HG03097 (cell line): Measurements from ENCODE around the gene FBXO46.
"Not testable (repeated sequence)": the region's sequence is repeated elsewhere in the genome, so short reads cannot be mapped to it uniquely, and the experiment has no call there.

Source experiments
- ATAC-seq: cut with Tn5 transposase; IDR thresholded peaks from one replicate; pipeline ENCODE4 v1.9.1; 2021; ENCODE audit not compliant: unreplicated experiment, low FRiP score

The FBXO46 gene

DNA sequence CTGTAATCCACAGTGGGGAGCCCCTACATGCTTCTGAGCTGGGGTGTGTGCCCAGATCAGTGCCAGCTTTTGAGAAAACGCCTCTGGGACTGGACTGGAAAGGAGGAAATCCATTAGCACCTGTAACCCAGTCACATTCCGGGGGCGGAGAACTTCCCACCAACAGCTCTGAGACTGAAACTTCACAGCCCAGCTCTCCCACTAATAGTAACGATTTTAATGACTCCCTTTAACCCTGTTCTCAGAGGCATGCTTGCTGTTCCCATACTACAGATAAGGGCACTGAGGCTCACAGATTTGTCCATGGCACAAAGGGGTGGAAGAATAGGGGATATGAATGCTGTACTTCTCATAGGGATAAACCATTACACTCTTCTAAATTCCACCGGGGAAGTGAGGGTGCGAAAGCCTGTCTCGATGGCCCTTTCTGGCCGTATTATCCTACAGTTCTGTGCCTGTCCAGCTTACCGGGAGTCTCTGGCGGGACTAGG lies 851 bp downstream of the FBXO46 start:
- no peak for ATAC-seq

DNA sequence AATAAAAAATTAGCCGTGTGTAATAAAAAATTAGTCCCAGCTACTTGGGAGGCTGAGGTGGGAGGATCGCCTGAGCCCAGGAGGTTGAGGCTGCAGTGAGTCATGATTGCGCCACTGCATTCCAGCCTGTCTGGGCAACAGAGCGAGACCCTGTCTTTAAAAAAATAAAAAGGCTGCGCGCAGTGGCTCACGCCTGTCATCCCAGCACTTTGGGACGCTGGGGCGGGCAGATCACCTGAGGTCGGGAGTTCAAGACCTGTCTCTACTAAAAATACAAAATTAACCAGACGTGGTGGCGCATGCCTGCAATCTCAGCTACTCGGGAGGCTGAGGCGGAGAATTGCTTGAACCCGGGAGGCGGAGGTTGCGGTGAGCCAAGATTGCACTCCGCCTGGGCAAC lies 2.0 kb downstream of the FBXO46 start:
- not testable (repeated sequence) for ATAC-seq

DNA sequence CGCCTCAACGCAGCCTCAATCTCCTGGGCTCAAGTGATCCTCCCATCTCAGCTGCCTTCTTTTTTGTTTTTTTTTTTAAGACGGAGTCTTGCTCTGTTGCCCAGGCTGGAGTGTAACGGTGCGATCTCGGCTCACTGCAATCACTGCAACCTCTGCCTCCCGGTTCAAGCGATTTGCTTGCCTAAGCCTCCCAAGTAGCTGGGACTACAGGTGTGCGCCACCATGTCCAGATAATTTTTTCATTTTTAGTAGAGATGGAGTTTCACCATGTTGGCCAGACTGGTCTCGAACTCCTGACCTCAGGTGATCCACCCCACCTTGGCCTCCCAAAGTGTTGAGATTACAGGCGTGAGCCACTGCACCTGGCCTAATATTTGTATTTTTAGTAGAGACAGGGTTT lies 10.6 kb downstream of the FBXO46 start:
- ATAC-seq: not testable (repeated sequence)

DNA sequence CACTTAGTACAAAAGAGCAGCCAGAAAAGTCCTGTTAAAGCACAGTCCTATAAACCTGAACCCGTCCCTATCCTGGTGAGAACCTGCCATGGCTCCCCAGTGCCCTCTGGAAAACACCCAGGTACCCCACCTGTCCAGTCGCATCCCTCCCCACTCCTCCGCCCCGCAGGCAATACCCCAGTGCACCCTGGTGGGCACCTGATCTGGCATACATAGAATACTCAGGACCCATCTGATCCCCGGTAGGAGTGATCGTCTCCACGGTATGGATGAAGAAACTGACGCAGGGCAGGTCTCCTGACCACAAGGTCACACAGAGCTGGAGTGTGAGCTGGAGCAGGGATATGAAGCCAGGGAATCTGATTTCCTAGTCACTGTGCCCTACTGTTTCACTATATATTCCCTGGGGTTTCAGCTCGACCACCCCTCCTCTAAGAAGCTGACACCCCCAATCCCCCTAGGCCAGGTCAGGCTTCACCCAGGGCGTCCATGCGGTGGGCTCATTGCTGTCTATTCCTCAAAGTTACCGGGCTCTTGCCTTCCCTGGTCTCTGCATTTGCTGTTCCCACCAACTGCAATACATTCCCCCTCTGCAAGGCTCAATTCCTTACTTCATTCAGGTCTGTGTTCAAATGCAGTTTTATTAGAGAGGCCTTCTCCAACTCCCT lies 12.6 kb downstream of the FBXO46 start:
- ATAC-seq: no peak

DNA sequence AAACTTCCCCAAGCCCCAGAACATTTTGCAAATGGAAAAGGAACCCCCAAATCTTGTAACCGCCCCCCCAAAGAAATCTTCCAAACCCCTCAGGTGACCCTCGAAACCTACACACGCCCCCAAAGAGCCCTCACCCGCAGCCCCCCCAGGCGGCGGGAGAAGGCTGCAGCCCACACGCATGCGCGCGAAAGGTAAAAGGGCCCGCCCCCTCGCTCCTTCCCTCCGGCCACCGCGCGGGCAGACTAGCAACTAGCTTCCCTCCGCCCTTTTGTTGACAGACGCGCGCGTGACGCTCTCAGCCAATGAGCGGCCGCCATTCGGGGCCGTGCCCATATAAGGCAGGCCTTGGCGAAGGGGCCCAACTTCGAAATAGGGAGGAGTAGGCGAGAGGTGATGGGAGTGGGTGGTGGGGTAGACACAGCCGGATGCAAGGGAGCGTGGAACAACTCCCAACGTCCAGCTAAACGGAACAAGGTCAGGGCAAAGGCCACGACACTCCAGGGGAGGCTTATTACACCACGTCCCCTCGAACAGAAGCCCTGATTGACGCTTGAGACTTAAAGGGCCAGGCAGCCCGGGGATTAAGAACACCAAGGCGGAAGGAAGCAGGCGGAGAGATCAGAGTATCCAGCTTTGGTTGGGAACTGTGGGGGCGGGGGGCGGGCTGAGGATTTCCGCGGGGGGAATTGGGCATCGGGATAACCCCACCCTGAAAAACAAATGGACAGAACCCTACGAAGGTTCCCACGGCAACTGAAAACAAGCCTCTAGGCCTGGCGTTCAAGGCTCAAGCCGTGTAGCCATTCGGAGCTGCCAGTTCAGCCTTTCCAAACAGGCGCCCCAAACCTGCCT lies 13.3 kb downstream of the FBXO46 start:
- peak; percentile 93 for ATAC-seq

DNA sequence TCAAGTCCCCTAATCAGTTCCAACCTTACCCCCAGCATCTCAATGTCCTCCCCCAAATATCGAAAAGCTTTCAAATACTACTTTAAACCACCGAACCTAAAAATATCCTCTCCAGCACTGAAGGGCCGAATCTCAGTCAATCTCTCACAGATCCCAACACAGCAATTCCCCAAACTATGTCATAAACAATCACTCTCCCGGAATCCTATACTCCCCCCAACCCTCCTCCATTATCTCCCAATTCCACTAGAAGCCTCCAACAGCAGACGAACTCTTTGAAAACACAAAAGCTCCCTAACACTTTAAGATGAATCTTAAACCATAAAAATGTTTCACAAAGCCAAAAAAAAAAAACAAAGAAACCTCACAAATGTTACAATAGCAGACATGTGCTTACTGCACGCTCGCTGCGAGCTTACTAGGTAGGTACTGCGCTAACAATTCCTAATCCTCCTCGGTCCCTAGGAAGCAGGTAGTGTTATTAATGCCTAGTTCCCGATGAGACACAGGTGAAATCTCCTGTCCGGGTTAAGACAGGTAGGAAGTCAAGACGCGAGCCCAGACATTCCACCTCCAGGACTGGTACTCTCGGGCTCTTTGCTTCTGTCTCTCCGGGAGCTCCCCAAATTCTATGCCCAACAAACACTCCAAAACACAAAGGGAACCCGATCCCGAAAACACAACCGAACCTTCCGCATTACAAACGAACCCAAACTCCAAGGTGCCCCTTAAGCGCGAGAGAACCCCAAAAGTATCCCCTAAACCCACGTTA lies 14.2 kb downstream of the FBXO46 start:
- ATAC-seq: no peak

DNA sequence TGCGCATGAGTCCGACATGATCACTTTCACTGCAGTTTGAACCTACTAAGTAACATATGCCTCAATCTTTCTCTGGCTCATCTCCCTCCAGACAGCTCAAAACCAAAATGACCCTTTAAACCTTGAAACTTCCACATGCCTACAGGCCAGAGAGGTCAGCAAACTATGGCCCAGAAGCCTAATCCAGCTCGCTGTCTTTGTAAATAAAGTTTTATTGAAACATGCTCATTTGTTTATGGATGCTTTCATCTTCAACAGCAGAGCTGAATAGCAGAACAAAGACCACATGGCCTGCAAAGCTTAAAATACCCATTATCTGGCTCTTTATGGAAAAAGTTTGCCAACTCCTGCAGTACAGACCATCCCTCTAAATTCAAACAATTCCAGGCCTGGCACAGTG lies 15.6 kb downstream of the FBXO46 start:
- no peak for ATAC-seq

DNA sequence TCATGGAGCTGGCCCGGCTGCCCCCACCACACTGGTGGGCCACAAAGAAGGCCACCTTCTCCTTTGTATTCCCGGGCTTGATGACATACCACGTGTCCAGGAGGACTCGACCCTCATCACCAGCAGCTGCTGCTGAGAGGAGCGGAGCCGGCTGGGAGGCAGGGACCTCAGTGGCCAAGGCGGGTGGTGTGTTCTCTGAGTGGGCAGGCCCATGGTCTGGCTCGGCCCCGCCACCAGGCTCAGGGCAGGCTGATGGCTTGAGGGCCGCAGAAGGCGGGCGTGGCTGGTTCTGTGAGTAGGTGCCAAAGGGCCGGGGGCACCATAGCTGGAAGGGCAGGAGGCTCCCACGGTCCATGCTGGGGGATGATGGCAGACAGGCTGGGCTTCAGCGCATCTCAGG lies 17.6 kb downstream of the FBXO46 start:
- ATAC-seq: no peak

DNA sequence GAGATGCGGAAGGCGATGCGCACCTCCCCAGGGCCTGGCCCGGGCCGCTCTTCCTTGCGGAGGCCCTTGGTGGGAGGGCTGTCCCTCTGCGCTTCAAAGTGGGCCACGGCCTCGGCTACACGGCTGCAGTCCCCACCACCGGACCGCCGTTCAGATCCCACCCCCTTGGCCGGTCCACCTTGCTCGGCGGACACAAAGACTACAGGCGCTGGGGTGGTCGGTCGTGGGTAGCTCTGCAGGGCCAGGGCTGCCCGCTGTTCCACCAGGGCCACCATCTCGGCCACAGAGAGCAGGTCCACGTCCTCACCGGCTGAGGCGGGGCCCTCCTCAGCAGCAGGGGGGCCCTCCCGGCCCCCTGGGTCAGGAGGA lies 18.0 kb downstream of the FBXO46 start:
- ATAC-seq: no peak

DNA sequence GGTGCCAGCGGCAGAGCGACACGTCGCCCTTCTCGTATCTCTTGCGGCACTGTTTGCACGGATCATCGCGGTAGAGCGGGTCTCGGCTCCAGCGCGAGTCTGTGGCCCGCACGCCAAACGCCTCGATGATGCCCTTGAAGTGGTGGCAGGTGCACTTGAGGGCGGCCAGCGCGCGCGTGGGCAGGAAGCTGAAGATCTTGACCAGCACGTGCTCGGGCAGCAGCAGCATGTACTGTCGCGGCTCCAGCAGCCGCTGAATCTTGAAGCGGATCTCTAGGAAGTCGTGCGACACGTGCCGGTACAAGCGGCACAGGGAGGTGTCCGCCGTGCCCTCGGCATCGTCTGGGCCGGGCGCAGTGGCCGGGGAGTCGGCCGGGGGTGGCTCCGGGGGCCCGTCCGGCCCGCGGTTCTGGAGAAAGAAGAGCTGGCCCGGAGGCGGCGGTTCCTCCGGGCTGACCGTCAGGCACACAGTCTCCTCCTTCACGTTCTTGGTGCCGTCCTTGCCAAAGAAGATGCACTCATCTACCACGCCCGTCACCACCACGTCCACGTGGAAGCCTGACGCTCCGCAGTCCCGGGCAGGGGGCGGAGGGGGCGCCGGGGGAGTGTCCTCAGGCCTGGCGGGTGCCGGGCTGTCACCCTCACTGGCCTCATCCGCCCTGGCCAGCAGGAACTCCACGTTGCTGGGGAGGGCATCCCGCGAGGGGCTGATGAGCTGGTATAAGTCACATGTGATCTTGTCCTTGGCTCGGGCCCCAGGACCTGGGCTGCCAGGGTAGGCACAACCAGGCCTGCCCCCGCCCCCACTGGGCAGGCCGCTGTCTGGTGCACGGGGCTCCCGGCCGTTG lies 18.6 kb downstream of the FBXO46 start:
- ATAC-seq: no peak

DNA sequence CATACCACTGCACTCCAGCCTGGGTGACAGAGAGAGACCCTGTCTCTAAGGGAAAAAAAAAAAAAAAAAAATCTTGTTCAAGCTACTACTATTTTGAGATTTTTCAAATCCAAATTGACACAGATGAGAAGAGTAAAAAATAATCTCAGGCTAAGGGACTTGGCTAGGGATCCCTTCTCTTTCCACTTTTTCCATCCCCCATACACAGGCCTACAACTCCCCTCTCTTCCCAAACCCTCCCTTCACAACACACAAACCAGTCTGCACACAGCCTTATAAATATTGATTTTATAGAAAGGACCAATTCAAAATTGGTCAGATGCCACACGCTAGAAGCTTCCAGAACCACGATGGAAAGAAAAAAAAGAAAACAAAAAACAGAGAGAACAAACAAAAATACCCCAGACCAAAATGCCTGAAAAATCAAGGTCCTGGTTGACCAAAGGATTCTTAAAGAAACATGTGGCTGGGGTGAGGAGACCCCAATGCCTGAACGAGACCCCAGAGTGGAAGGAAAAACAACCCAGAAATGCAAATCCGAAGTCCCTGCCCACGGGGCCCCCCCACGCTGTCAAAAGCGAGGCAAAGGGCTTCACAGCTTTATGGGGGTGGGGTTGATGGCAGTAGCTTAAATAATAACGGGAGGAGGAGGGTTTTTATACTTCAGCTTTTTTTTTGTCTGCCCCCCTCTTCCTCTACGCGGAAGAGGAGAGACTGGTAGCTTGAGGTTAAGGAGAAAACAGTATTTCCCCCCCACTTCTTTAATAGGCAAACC lies 20.2 kb downstream of the FBXO46 start:
- ATAC-seq: no peak

DNA sequence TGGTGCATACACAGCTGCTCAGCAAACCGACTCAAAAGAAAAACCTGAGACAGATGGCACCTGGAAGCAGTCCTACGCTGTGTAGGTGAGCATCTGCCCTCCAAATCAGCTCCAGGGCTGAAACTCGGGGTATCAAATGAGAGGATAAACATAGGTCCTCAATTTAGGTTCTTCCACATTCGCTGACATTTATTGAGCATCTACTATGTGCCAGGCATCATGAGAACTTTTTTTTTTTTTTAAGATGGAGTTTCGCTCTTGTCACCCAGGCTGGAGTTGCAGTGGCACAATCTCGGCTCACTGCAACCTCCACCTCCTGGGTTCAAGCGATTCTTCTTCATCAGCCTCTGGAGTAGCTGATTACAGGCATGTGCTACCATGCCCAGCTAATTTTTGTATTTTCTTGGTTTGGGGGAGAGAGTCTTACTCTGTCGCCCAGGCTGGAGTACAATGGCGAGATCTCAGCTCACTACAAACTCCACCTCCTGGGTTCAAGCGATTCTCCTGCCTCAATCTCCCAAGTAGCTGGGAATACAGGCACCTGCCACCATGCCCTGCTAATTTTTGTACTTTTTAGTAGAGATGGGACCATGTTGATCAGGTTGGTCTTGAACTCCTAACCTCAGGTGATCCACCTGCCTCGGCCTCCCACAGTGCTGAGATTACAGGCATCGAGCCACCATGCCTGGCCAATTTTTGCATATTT lies 24.8 kb downstream of the FBXO46 start:
- ATAC-seq: no peak

DNA sequence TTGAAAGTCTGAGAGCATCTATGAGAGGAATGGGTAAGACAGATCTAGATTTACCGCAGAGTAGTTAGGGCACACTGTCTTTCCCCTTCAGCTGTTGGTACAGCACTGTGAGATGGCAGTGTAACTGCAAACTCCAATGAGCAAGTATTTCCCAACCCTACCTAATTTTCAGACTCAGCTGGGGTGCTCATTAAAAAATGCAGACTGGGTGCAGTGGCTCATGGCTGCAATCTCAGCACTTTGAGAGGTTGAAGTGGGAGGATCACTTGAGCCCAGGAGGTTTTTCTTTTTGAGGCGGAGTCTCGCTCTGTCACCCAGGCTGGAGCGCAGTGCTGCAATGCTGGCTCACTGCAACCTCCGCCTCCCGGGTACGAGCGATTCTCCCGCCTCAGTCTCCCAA lies 25.6 kb downstream of the FBXO46 start:
- ATAC-seq: no peak

DNA sequence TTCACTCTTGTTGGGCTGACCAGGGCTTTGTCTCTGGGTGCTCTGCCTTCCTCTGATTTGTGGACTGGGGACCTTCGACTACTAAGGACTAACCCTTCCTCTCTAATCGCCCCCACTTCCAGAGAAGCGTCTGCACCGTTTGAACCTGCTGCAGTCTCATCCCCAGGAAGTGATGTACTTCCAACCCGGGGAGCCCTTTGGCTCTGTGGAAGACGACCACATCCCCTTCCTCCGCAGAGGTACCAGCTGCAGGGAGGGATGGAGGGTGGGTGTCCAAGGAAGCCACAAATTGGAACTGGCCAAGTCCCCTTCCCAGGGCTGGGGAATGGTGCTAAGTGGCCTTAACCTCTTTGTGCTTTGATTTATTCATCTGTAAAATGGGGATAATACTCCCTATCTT lies 29.0 kb downstream of the FBXO46 start:
- no peak for ATAC-seq

DNA sequence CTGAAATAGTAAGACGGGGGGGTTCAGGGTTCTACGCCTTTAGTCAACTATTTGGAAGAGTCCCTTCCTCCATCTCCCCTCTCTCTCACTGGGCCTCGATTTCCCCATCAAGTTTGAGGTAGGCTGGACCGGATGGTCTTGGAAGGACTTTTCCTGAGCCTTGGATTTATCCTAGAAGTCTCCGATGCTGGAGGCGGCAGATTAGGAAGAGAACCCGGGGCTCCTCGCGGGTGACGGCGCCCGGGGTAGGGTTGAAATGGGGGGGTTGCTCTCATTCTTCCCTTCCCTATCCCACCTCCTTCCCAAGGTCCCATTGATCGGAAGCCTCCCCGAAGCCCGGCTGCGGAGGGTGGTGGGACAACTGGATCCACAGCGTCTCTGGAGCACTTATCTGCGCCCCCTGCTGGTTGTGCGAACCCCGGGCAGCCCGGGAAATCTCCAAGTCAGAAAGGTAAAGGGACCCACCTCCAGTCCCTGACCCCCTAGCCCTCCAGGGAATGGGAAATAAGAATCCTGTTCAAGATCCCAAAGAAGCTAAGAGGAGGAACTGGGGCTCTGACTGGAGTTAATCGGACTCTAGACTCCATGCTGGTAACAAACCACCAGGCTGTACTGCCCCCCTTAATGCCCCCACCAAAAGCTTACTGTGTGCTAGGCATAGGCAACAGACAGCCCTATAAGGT lies 37.4 kb downstream of the FBXO46 start:
- no peak for ATAC-seq

DNA sequence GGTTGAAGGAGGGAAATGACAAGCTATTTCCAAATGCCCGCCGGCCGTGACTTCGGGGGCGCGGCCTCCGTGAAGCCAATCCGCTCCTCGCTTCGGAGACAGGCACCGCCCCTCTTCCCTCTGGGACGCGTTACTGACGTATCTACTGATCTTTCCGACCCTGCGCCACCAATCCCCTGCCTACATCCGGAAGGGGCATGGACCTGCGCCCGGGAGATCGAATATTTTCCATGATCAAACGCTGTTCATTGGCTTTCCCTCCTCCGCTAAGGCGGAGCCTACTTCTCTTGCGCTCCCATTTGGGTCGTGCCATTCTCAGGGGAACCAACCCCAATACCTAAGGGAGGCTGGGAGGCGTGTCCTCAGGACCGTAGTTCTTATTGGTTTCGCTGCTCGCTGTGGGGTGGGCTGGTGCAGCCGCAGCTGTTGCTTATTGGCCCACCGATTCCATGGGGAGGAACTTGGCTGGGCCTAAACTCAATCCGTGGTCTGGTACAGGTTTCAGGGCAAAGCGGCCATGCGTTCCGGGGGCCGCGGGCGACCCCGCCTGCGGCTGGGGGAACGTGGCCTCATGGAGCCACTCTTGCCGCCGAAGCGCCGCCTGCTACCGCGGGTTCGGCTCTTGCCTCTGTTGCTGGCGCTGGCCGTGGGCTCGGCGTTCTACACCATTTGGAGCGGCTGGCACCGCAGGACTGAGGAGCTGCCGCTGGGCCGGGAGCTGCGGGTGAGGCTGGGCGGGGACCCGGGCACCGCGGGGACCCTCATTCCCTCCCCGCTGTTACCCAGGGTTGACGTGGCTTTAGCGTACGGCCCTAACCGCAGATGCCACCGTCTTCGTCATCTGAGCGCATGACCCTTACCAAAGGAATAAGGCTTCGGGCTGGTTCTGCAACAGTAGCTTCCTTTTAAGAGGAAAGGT lies 38.2 kb downstream of the FBXO46 start, which contains the start of gene QPCTL:
QPCTL (plus strand) TSS at position 480 of the 919 bp plus-strand sequence; CDS start at position 518, 38 bp downstream.
- peak; percentile 88 for ATAC-seq

DNA sequence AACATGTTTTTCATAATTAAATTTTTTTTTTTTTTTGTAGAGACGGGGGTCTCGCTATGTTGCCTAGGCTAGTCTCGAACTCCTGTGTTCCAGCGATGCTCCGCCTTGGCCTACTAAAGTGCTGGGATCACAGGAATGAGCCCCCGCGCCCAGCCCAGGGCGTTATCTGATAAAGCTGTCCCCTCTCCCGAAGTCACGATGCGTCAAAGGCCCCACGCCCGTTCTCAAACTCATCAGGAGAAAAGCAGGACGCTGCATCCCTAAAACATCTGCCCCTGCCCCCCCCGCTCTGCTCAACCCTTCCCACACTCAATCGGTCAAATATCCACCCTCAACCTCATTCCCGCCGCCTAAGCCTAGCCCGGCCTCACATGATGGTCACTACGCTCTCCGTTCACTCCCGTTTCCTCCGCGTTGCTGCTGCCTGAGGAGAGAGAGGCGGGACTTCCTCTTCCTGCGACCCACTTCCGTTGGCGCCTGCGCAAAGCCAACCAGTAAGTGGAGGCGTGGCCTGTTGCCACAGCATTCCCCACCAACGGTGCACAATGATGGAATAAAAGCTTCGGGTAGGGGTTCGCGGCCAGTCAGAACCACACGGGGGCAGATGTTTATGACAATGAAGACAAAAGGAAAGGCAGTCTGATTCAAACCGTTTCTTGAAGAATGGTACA lies 39.0 kb downstream of the FBXO46 start, which contains the start of gene SNRPD2:
SNRPD2 (minus strand) TSS at position 438 of the 671 bp plus-strand sequence; CDS start at position 373, 65 bp downstream.
- ATAC-seq: peak; percentile 45
